Small intestine (tissue), 7 donors: Measurements from ENCODE around the gene KCNT1. TPM values are rescaled to one million over a fixed set of nuclear protein-coding genes. Genes with fewer than 3 reads are reported as not detected.

Experiments used
- DNase-seq, 2 donors: peaks; one replicate each; pipeline versions ENCODE4 v3.0.0 to v3.0.0-alpha.2; 2013
- FAIRE-seq: peaks from 2 replicates; lab custom pipeline; 2012; peaks lifted over from hg19 to GRCh38; lab: Jason Lieb, UNC
- H3K27ac ChIP-seq, 3 donors: one replicate each; pipeline ENCODE4 v1.5.1; 2013; ENCODE audit warnings: low read length in 2 of 3, mild to moderate bottlenecking in 2 of 3, control low read depth in 1 of 3, inconsistent platforms in 1 of 3, low read depth in 1 of 3, moderate library complexity in 1 of 3
- H3K27me3 ChIP-seq, 3 donors: one replicate each; pipeline ENCODE4 v1.6.1; 2013; ENCODE audit warnings: low read length in 3 of 3, inconsistent platforms in 1 of 3; ENCODE audit not compliant: control insufficient read depth in 3 of 3, insufficient read depth in 3 of 3
- H3K36me3 ChIP-seq, 3 donors: one replicate each; pipeline ENCODE4 v1.6.1; 2013; ENCODE audit warnings: low read length in 3 of 3, inconsistent platforms in 1 of 3, low read depth in 1 of 3, mild to moderate bottlenecking in 1 of 3, moderate library complexity in 1 of 3; ENCODE audit not compliant: control insufficient read depth in 3 of 3, insufficient read depth in 2 of 3
- H3K4me1 ChIP-seq, 3 donors: one replicate each; pipeline ENCODE4 v1.6.1; 2013; ENCODE audit warnings: low read length in 2 of 3, inconsistent platforms in 1 of 3, low read depth in 1 of 3, mild to moderate bottlenecking in 1 of 3, moderate library complexity in 1 of 3; ENCODE audit not compliant: control insufficient read depth in 3 of 3, insufficient read depth in 2 of 3
- H3K4me3 ChIP-seq, 3 donors: one replicate each; pipeline ENCODE4 v1.5.1; 2013; ENCODE audit warnings: low read length in 3 of 3, control low read depth in 1 of 3, inconsistent platforms in 1 of 3, low read depth in 1 of 3, mild to moderate bottlenecking in 1 of 3, moderate library complexity in 1 of 3
- H3K9me3 ChIP-seq, 2 donors: one replicate each; pipeline ENCODE4 v1.6.1; 2013; ENCODE audit warnings: low read depth in 1 of 2, low read length in 1 of 2; ENCODE audit not compliant: control insufficient read depth in 2 of 2, insufficient read depth in 1 of 2
- WGBS, 3 donors: extraction: QIAGEN DNeasy Blood & Tissue Kit; methylation state at CpG; one replicate each; pipeline ENCODE4 v1.1.7; 2013; 5-methylcytosine and 5-hydroxymethylcytosine counted together
- polyA plus RNA-seq, 4 donors: library from polyadenylated mRNA; stranded (reverse) in 3 of 4; unstranded in 1 of 4; fragments of 200-250 nt in 3 of 4; fragments of 120-200 nt in 1 of 4; gene quantifications; one replicate each; pipeline versions ENCODE4 v1.2.1 to v1.2.3, GENCODE V29; 2013
- donor health status: healthy with polysubstance abuse.
- donor health status: control.
- donor health status: control.
- donor health status: Bipolar disorder and iron deficiency.
- donor health status: healthy.

The KCNT1 gene
- polyA plus RNA-seq, 4 donors, result 0.22 to 0.25 TPM; not detected in 2

DNA sequence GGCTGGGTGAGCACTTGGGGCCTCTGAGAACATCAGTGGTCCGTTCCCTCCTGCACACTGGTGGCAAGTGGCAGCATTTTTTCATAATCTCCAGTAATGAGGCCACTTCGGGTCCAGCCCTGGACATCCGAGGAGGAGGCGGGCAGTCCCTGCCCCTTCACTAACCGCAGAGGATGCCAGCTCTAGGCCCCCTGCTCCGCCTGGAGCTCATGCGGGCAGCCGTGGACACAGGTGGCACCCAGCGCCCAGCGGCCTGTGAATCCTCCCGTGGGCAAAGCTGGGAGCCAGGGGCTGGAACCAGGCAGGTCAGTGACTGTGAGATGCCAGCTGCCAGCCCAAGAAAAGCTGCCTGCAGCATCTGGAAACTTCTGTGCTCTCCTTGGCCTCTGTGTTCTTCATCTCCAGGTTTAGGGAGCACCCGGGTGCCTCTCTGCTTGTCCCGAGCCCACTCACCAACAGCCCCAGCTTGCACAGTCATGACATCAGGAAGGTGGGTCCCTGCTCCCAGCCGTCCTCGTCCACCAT is 92.4 kb downstream of the KCNT1 start:
- WGBS, 3 donors, result 82 to 84% (median 82%) methylated on average over 14 to 15 of the region's 15 CpGs
- Histone ChIP-seq H3K4me1 (no peaks in the 10 kb centered on the region), H3K36me3 (no peaks in the 10 kb centered on the region), H3K9me3 (no peaks in the 10 kb centered on the region), H3K27me3 (no peaks in the 10 kb centered on the region), H3K4me3 (no peak overlapping the region), H3K27ac (no peak overlapping the region)
- no peak for DNase-seq
- FAIRE-seq, result no peak

DNA sequence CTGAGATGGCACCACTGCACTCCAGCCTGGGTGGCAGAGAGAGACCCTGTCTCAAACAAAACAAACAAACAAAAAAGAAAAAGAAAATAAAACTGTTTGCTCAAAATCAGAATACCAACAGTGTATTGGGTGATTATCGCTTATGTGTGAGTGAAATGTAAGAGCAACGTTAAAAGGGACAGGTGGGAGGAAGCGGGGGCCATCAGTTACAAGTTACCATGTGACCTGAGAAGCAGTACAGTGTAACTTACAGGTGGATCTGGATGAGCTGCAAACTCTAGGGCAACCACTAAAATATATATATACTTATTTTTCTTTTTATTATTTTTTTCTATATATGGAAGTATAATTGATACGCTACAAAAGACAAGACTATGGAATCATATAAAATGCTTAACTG is 93.4 kb downstream of the KCNT1 start:
- Histone ChIP-seq H3K9me3 (no peaks in the 10 kb centered on the region), H3K36me3 (no peaks in the 10 kb centered on the region), H3K4me3 (no peak overlapping the region), H3K4me1 (no peaks in the 10 kb centered on the region), H3K27me3 (no peaks in the 10 kb centered on the region), H3K27ac (no peak overlapping the region)
- WGBS, 3 donors, result 82 to 86% (median 85%) methylated on average over 4 of the region's 4 CpGs
- DNase-seq (no peak), FAIRE-seq (no peak)

- Histone ChIP-seq H3K4me3 (no peak overlapping the region), H3K4me1 (no peaks in the 10 kb centered on the region), H3K9me3 (no peaks in the 10 kb centered on the region), H3K27ac (no peak overlapping the region), H3K27me3 (no peaks in the 10 kb centered on the region), H3K36me3 (no peaks in the 10 kb centered on the region)
- FAIRE-seq, result no peak
- 67 to 75% (median 73%) methylated on average over 19 to 22 of the region's 22 CpGs for WGBS, 3 donors
- DNase-seq, result no peak
Measured at GRCh38 chr9:135796784-135797485, 95.0 kb downstream of the KCNT1 start.

DNA sequence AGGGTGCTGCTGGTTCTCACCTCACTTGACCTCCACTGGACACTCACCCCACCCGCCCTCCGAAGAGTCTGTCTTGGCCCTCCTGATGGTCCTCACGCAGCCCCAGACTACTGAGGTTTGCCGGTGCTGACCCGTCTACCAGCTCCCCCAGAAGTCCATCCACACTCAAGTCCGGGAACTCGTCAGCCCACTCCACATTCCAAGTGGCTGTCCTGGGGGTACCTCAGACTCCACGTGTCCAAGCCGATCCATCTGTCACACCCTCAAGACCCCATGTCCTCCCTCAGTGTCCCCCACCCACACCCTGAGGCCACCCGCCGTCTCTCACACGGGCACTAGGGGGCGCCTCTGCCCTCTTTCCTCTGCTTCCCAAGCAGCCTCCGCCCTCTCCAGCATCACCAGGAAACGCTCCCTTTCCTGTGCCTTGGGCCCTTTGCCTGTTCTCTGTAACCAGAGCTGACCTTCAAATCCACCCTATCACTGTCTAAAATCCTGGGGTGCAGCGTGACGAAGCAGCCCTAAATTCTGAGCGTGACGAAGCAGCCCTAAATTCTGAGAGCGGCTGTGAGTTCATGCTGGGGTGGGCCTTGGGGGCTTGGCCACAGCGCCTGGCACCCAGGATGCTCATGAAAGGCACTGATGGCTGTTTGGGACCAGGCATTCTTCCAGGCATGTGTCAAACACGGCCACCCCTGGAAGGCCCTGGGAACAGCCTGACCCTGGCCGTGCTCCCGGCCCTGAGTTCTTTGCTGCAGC is 95.7 kb downstream of the KCNT1 start:
- Histone ChIP-seq H3K4me3 (no peak overlapping the region), H3K4me1 (no peaks in the 10 kb centered on the region), H3K27me3 (no peaks in the 10 kb centered on the region), H3K36me3 (no peaks in the 10 kb centered on the region), H3K9me3 (no peaks in the 10 kb centered on the region), H3K27ac (no peak overlapping the region)
- WGBS, 3 donors, result 40 to 43% (median 41%) methylated on average over 24 of the region's 24 CpGs
- DNase-seq (peak; percentile 13 to 56), FAIRE-seq (no peak)

- FAIRE-seq (no peak), DNase-seq (no peak)
- WGBS, 3 donors, result 80 to 92% (median 81%) methylated on average over 7 to 10 of the region's 10 CpGs
- H3K27me3 ChIP-seq, result no peaks in the 10 kb centered on the region
- H3K27ac ChIP-seq, result no peak overlapping the region
- H3K9me3 ChIP-seq, result no peaks in the 10 kb centered on the region
- no peaks in the 10 kb centered on the region for H3K36me3 ChIP-seq
- H3K4me3 ChIP-seq, result no peak overlapping the region
- no peaks in the 10 kb centered on the region for H3K4me1 ChIP-seq
Measured at GRCh38 chr9:135798263-135798585, 96.2 kb downstream of the KCNT1 start.

DNA sequence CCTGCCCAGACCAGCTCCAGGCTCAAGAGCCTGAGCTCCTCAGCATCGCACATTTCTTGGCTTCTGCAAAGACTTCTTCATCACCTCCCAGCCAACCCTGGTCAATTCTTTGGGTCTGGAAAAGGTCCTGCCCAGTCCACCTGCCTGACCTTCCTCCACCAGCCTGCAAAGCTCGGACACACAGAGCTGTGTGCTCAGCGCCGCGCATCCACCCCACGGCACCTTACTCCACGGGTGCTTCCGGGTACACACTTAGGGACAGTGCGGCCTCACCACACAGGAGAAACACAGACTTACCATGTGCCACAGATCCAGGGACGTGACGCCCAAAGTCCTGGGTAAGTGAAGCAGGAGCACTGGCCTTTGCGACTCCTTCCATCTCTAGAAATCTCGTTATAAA is 97.3 kb downstream of the KCNT1 start:
- no peak overlapping the region for H3K27ac ChIP-seq
- no peaks in the 10 kb centered on the region for H3K9me3 ChIP-seq
- H3K4me3 ChIP-seq, result no peak overlapping the region
- H3K4me1 ChIP-seq, result no peaks in the 10 kb centered on the region
- no peak for FAIRE-seq
- DNase-seq, result no peak
- H3K27me3 ChIP-seq, result no peaks in the 10 kb centered on the region
- 92 to 95% (median 94%) methylated on average over 13 of the region's 13 CpGs for WGBS, 3 donors
- H3K36me3 ChIP-seq, result no peaks in the 10 kb centered on the region

- H3K27me3 ChIP-seq, result no peaks in the 10 kb centered on the region
- no peaks in the 10 kb centered on the region for H3K36me3 ChIP-seq
- H3K4me3 ChIP-seq, result no peak overlapping the region
- no peaks in the 10 kb centered on the region for H3K4me1 ChIP-seq
- FAIRE-seq, result no peak
- H3K27ac ChIP-seq, result no peak overlapping the region
- no peaks in the 10 kb centered on the region for H3K9me3 ChIP-seq
- whole genome bisulfite sequencing, 3 donors, result 85 to 91% (median 88%) methylated on average over 6 of the region's 6 CpGs
- no peak for DNase-seq
Measured at GRCh38 chr9:135801070-135801469, 99.1 kb downstream of the KCNT1 start.

DNA sequence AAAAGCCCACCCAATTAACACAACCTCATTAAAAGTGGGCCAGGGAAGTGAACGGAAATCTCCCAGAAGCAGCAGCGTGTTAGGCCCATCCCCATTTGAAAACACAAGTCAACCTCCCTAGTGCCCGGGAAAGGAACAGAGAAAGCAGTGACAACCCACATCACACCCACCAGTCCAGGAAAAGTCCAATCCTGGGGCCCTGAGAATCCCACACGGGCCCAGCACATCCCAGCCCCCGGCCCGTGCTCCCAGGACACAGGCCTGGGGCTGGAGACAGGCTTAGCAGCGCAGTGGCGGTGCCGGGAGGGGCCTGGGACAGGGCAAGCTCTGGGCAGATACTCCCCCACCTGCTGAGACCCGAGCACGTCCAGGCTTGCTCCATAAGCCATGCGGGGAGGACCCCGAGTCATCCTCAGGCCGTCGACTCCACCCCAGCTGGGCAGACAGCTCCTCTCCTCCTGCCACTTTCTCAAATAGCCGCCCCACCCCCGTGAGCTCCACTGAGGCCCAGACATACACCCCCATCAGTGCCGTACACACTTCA is 101.0 kb downstream of the KCNT1 start:
- Histone ChIP-seq H3K27ac (no peak overlapping the region), H3K4me3 (no peak overlapping the region), H3K36me3 (peaks cover 0 to 3% (median 0%) of the 10 kb centered on the region in 3 donors), H3K27me3 (no peaks in the 10 kb centered on the region), H3K9me3 (no peaks in the 10 kb centered on the region), H3K4me1 (no peaks in the 10 kb centered on the region)
- no peak for FAIRE-seq
- no peak for DNase-seq
- 70 to 80% (median 73%) methylated on average over 18 of the region's 18 CpGs for WGBS, 3 donors
